ENCODE results near the gene GATC. TPM values are rescaled to one million over a fixed set of nuclear protein-coding genes. Genes with fewer than 3 reads are reported as not detected.

The GATC gene
- total and polyA plus RNA-seq, 10 of the 15 experiments (the other 5 are each of a cell fraction or from before 2014, with no cell fraction given): 5.1 to 40.3 (median 22.9) TPM

GRCh38 chr12:120468821-120469449, 22.7 kb downstream of the GATC start (continued):
- no peak for TF ChIP-seq RELA (IDR thresholded peaks at IDR 0.05; ENCODE audit: borderline replicate concordance, partially characterized antibody)
- no peak for TF ChIP-seq POLR2AphosphoS5 (IDR thresholded peaks at IDR 0.05; ENCODE audit: low read length)
- no peak for TF ChIP-seq EZH2 (IDR thresholded peaks at IDR 0.05; ENCODE audit: borderline replicate concordance, control insufficient read depth, low read depth, low read length)
- no peak for TF ChIP-seq TCF7 (IDR thresholded peaks at IDR 0.05; ENCODE audit: borderline replicate concordance)
- TF ChIP-seq PRDM15 (CRISPR knock-in tag; IDR thresholded peaks at IDR 0.05): no peak
- no peak for TF ChIP-seq MTA2 (IDR thresholded peaks at IDR 0.05; ENCODE audit: low read depth)
- TF ChIP-seq CREM (IDR thresholded peaks at IDR 0.05; ENCODE audit: low read depth): 0 out of 2 replicates have a peak, but pooled peaks have one; percentile 8
- no peak for TF ChIP-seq RUNX3 (IDR thresholded peaks at IDR 0.05; ENCODE audit: low read length)
- TF ChIP-seq NR2F1 (conservative IDR thresholded peaks at IDR 0.05): 0 out of 2 replicates have a peak, but pooled peaks have one; percentile 10
- no peak for TF ChIP-seq SMAD1 (IDR thresholded peaks at IDR 0.05; ENCODE audit: low read depth, partially characterized antibody)
- TF ChIP-seq NR2C1 (IDR thresholded peaks at IDR 0.05): no peak
- no peak for TF ChIP-seq MTA3 (IDR thresholded peaks at IDR 0.05; ENCODE audit: borderline replicate concordance, low read length)
- no peak for TF ChIP-seq KAT2A (conservative IDR thresholded peaks at IDR 0.05; ENCODE audit: control insufficient read depth, low read depth, low read length)
- no peak for TF ChIP-seq ZBTB11 (CRISPR knock-in tag; IDR thresholded peaks at IDR 0.05)
- no peak for TF ChIP-seq HDAC2 (IDR thresholded peaks at IDR 0.05)
- 0 out of 2 replicates have a peak, but pooled peaks have one; percentile 42 for TF ChIP-seq CHD2 (IDR thresholded peaks at IDR 0.05; ENCODE audit: borderline replicate concordance, low read depth, low read length)
- TF ChIP-seq ATF7 (IDR thresholded peaks at IDR 0.05; ENCODE audit: low read depth): no peak
- TF ChIP-seq RBBP5 (conservative IDR thresholded peaks at IDR 0.05): no peak
- TF ChIP-seq BHLHE40 (IDR thresholded peaks at IDR 0.05; ENCODE audit: borderline replicate concordance in 1 of 2, low read depth in 2 of 2, low read length in 1 of 2): 0 out of 4 replicates have a peak, but pooled peaks of 1 of the 2 experiments have one; percentile 2
- TF ChIP-seq NKRF (conservative IDR thresholded peaks at IDR 0.05): no peak
- peak in 1 of 2 experiments; percentile 55; a peak in 1 of 3 replicates for TF ChIP-seq EGR1 (IDR thresholded peaks at IDR 0.05; ENCODE audit: borderline replicate concordance in 1 of 2, low read depth in 2 of 2, low read length in 2 of 2)

All from GM12878 (cell line).